ACHN (cell line): ENCODE data around the gene RGS10.

Experiments
- DNase-seq: peaks from one replicate; pipeline ENCODE4 v3.0.0-alpha.2; 2015
- in situ Hi-C: cut with HindIII; loops from 2 replicates; pipeline ENCODE4 v1.10.0; 2017; ENCODE audit warnings: low sequenced_read_pairs, low pct_ligation_motif_present, low pct_unique_long_range_greater_than_20kb

Gene RGS10

GRCh38 chr10:119523895-119524719 lies 18.4 kb downstream of the RGS10 start:
- no peak for DNase-seq
- in situ Hi-C loops, result no loop called here

GRCh38 chr10:119522747-119523426 lies 19.6 kb downstream of the RGS10 start:
- in situ Hi-C loops, result no loop called here
- DNase-seq, result no peak

- in situ Hi-C loops, result no loop called here
- DNase-seq, result peak; percentile 76
These were observed 20.9 kb downstream of the RGS10 start for GRCh38 chr10:119521443-119522204.

DNA sequence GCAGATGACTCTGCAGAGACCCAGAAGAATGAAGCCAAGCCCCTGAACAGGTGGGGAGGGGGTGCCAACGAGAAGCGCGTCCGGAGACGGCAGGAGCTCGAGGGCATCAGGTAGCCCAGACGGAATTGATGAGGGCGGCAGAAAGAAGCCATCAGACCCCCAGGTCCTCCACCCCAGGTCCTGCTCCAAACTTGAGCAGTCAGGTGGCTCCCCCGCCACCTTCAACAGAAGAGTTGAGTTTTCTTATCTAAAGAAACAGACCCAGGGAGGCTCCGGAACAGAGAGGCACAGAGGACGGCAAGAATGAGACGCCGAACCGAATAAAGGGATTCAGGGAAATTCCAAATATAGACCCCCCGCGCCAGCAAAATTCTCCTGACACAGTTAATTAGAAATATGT lies 22.2 kb downstream of the RGS10 start:
- DNase-seq, result no peak
- in situ Hi-C loops, result no loop called here

- in situ Hi-C loops, result no loop called here
These were observed 23.6 kb downstream of the RGS10 start for GRCh38 chr10:119518936-119519335.

GRCh38 chr10:119518176-119518575 lies 24.3 kb downstream of the RGS10 start:
- DNase-seq, result no peak
- in situ Hi-C loops, result no loop called here

More at GRCh38 chr10:119518936-119519335, 23.6 kb downstream of the RGS10 start:
- DNase-seq, result no peak

GRCh38 chr10:119517235-119518141 lies 25.0 kb downstream of the RGS10 start:
- peak; percentile 25 for DNase-seq
- in situ Hi-C loops, result no loop called here

DNA sequence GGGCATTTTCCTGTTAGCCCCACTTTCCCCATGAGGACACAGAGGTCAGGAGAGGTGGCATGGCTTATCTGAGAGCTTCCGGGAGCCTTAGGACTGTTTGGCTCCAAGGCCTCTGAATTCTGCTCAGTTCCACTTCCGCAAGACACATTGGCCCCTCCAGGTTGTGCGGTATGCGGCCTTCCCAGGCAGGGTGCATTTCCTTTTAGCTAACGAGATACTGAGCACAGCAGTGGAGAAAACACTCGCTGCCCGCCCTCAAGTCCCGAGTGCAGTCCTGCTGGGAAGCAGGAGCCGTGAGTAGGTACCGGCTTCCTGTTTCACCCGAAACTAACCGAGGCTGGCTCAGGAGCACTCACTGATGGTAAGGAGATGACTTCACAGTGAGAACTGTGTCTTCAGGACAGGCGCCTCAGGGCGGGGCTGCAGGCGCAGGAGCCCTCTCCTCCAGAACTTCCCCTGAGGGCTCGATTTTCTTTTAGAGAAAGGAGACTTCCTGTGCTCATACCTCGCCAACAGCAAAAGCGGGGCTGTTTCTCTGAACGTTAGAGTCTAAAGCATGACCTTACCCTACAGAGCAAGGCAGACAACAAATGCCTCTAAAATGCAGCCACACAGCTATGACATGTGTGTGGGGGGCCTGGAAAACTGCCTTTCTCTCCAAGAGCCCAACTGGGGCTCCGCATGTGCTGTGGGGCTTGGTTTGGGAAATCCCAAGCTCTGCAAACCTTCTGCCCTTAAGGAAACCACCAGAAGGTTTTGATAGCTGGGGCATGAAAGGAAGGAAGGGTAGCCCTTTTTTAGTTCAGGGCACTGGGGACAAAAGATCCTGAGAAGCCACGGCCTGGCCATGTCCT lies 25.9 kb downstream of the RGS10 start:
- no peak for DNase-seq

GRCh38 chr10:119515511-119516045 lies 26.9 kb downstream of the RGS10 start:
- in situ Hi-C loops, result no loop called here
- no peak for DNase-seq

More for the DNA sequence above, 25.9 kb downstream of the RGS10 start:
- in situ Hi-C loops, result no loop called here

DNA sequence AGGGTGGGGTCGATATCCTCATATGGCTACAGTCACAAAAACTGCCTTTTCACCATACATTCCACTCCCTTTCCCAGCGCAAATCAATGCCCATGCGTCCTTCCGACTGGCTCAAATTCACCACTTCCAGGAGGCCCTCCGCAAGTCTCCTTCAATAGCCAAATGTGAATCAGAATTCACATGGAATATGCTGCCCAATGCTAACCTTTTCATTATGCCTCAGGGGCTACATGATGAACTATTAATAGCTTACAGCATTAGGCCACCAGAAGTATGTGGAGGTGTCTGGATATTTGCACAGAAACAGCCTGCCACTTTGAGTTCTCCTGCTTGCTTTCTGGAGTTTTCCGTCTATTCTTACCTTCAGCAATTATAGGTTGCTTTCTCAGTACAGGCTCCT lies 27.7 kb downstream of the RGS10 start:
- no peak for DNase-seq
- in situ Hi-C loops, result no loop called here

GRCh38 chr10:119511828-119512515 lies 30.5 kb downstream of the RGS10 start:
- in situ Hi-C loops, result no loop called here
- DNase-seq, result no peak

DNA sequence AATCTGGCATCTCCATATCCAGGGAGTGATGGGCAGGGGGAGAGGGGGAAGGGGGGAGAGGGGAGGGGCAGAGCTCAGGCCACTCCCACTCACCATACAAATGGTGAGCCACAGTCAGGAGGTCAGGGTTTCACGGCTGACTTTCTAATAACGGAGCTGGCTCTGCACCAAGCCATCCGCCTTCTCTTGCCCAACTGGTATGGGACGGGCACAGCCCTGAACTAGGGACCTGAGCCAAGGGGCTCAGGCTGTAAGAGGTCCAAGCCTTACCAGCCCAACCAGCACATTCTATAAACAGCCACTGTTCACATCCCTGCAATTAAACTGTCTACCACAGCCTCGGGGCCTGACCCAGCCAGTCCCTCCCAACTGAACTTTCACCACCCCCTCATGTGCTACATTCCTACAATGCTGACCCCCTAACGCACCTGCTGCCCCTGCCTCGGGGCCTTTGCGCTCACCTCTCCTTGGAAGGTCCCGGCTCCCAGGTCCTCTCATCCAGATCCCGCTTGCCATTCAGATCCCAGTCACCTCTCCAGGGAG lies 32.5 kb downstream of the RGS10 start:
- DNase-seq, result no peak
- in situ Hi-C loops, result no loop called here

- DNase-seq, result no peak
- in situ Hi-C loops, result no loop called here
These were observed 35.4 kb downstream of the RGS10 start for GRCh38 chr10:119507115-119507514.

DNA sequence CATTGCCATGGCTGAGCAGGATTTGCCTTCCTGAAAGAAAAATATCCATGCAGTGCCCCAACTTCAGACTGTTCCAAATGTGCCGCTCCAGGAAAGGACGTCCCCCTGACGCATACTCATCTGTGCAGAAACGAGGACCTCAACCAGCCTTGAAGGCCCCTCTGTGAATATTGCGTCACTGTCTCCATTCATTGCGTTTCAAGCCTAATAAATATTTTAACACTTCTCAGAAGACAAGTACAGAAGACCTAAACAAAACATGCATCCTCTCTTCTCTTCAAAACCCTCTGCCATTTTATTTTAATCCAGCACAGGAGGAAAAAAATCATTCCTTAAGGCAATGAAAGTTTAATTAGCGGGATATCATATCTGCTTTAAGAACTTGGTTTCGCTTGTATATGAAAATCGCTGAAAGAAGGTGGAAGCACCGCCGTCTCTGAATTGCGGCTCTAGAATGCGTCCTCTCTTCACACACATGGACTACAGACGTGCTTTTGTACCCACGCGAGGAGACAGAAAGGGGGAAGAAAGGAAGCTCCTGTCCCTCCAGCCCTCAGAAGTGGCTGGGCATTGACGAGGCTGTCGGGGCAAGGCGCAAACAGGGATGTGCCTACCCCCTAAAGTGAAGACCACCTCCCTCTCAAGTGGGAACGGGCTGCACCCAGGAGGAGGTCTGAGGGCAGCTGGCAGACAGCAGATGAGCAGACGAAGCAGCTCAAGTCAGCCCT lies 36.8 kb downstream of the RGS10 start:
- in situ Hi-C loops, result no loop called here
- no peak for DNase-seq

DNA sequence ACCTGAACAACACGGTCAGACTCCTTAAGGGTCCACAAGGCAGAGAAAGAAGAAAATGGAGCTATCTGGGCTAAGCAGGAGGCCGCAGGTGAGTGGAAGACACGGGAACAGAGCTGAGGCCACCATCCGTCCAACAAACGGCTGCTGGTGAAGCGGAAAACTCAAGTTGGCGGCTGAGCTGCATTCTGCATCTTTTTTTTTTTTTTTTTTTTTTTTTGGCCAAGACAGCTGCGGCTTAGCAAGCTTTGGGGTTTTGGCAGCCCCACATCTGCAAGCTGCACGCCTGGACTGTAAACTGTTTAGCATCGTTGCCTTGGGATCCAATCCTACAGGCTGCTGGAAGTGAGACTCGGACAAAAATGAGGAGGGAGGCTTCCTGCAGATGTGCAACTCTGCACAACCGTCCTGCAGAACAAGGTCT lies 37.4 kb downstream of the RGS10 start:
- no peak for DNase-seq
- in situ Hi-C loops, result no loop called here

DNA sequence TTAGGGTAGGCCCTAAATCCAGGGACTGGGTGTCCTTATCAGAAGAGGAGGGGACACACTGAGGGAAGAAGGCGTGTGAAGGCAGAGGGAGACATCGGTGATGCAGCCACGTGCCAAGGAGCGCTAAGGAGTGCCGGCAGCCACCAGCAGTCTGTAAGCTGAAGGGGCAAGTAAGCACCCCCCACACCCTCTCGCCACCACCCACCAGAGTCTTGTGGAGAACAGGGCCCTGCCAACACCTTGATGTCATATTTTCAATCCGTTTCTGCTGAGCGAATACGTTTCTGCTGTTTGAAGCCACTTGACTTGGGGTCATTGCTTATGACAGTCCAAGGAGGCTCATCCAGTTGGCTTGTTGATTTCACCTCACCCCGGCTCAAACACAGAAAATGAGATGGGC lies 37.9 kb downstream of the RGS10 start:
- DNase-seq, result no peak
- in situ Hi-C loops, result no loop called here
